Kidney capillary endothelial cell (primary cell): ENCODE data around the gene SLC2A9.
"Not testable (repeated sequence)": the region's sequence is repeated elsewhere in the genome, so short reads cannot be mapped to it uniquely, and the experiment has no call there.

Source experiments
- DNase-seq: peaks from one replicate; pipeline ENCODE4 v3.0.0-alpha.2; 2018; ENCODE audit warnings: low spot score

The SLC2A9 gene

GRCh38 chr4:9820343-9820742, 201.0 kb downstream of the SLC2A9 start:
- DNase-seq = no peak

- no peak for DNase-seq
These were observed 205.0 kb downstream of the SLC2A9 start for GRCh38 chr4:9816285-9816684.

- DNase-seq = no peak
These were observed 208.6 kb downstream of the SLC2A9 start for GRCh38 chr4:9812501-9813340.

GRCh38 chr4:9811806-9812205, 209.5 kb downstream of the SLC2A9 start:
- no peak for DNase-seq

GRCh38 chr4:9808077-9808476, 213.2 kb downstream of the SLC2A9 start:
- DNase-seq = no peak

GRCh38 chr4:9804918-9805317, 216.4 kb downstream of the SLC2A9 start:
- no peak for DNase-seq

GRCh38 chr4:9800848-9801247, 220.4 kb downstream of the SLC2A9 start:
- DNase-seq = no peak

GRCh38 chr4:9796641-9797040, 224.7 kb downstream of the SLC2A9 start:
- DNase-seq = not testable (repeated sequence)

GRCh38 chr4:9792381-9792780, 228.9 kb downstream of the SLC2A9 start:
- DNase-seq = no peak

- DNase-seq = not testable (repeated sequence)
These were observed 235.4 kb downstream of the SLC2A9 start for GRCh38 chr4:9785891-9786290.

GRCh38 chr4:9782136-9782436, 239.2 kb downstream of the SLC2A9 start:
- no peak for DNase-seq

GRCh38 chr4:9781343-9782135, 239.8 kb downstream of the SLC2A9 start, which contains the start of gene DRD5:
DRD5 (plus strand) TSS chr4:9781634; CDS start chr4:9782030, 396 bp downstream.
- no peak for DNase-seq
